Heart left ventricle (tissue), 16 donors: ENCODE data around the gene CDKN2B. TPM values are rescaled to one million over a fixed set of nuclear protein-coding genes. Genes with fewer than 3 reads are reported as not detected.

Experiments used
- ATAC-seq, 4 donors: fragments of 200-7000 bp; cut with Tn5 transposase; one replicate each; pipeline ENCODE4 v1.9.1; 2020 to 2022; ENCODE audit warnings: moderate library complexity in 4 of 4, mild to moderate bottlenecking in 3 of 4, moderate number of reproducible peaks in 1 of 4
- DNase-seq, 5 donors: peaks; one replicate each; pipeline ENCODE4 v3.0.0-alpha.2; 2020
- H3K27ac ChIP-seq, 12 donors: fragments of 200-600 bp; sonication (generic) in 4 of 12; one replicate each; pipeline versions ENCODE4 v1.5.0 to v1.8.0; 2016 to 2022; ENCODE audit warnings: mild to moderate bottlenecking in 2 of 12
- H3K27me3 ChIP-seq, 9 donors: fragments of 200-600 bp; sonication (generic) in 2 of 9; one replicate each; pipeline versions ENCODE4 v1.5.1 to v1.8.0; 2016 to 2022; ENCODE audit warnings: mild to moderate bottlenecking in 3 of 9
- H3K36me3 ChIP-seq, 9 donors: fragments of 200-600 bp; sonication (generic) in 2 of 9; one replicate each; pipeline versions ENCODE4 v1.5.0 to v1.8.0; 2018 to 2022; ENCODE audit warnings: mild to moderate bottlenecking in 2 of 9
- H3K4me1 ChIP-seq, 12 donors: fragments of 200-600 bp; sonication (generic) in 4 of 12; one replicate each; pipeline versions ENCODE4 v1.5.0 to v1.8.0; 2016 to 2022; ENCODE audit warnings: mild to moderate bottlenecking in 3 of 12
- H3K4me3 ChIP-seq, 12 donors: fragments of 200-600 bp; sonication (generic) in 4 of 12; one replicate each; pipeline versions ENCODE4 v1.5.0 to v1.8.0; 2017 to 2022; ENCODE audit warnings: mild to moderate bottlenecking in 9 of 12, moderate library complexity in 4 of 12
- H3K9me3 ChIP-seq, 12 donors: fragments of 200-600 bp; sonication (generic) in 4 of 12; one replicate each; pipeline versions ENCODE4 v1.5.0 to v1.8.0; 2016 to 2022; ENCODE audit warnings: mild to moderate bottlenecking in 1 of 12
- POLR2A ChIP-seq, 2 donors: fragments of 450-650 bp; IDR thresholded peaks; one replicate each; pipeline ENCODE4 v1.6.1; 2017; ENCODE audit warnings: antibody characterized with exemption in 2 of 2, mild to moderate bottlenecking in 2 of 2, moderate library complexity in 2 of 2
- WGBS, 4 donors: extraction: QIAGEN DNeasy Blood & Tissue Kit in 2 of 4; methylation state at CpG; one replicate each; pipeline versions ENCODE4 v1.1.5 to v1.1.7; 2013 to 2018; 5-methylcytosine and 5-hydroxymethylcytosine counted together
- intact Hi-C, 10 donors: fragments of 100-400 bp; cut with DNase I; formaldehyde crosslinking; loops; one replicate each; pipeline versions ENCODE4 v1.11.1 to v1.14.2; 2022
- polyA plus RNA-seq, 2 donors: library from polyadenylated mRNA; stranded (reverse); fragments of 200-250 nt; gene quantifications; one replicate each; pipeline ENCODE4 v1.2.3, GENCODE V29; 2013
- total RNA-seq, 9 donors: library from RNA; depleted of rRNA in 2 of 9; stranded (reverse); fragments of >200 nt in 2 of 9; fragmentation: NEBNext Ultra II Directional in 3 of 9; extraction: Animal tissue kit (Norgen Biotek cat#: 25700) in 3 of 9; gene quantifications; one replicate each; pipeline versions ENCODE4 v1.1.0 to v1.2.4, GENCODE V29; 2016 to 2023
- TF ChIP-seq, protein P1 (sequence below), 12 donors: fragments of 200-600 bp; sonication (generic) in 4 of 12; IDR thresholded peaks; one replicate each; pipeline versions ENCODE4 v1.5.0 to v1.8.0; 2018 to 2022; ENCODE audit warnings: antibody characterized with exemption in 12 of 12, mild to moderate bottlenecking in 5 of 12
- donor health status: ischemic (EF 13 %, LVEDD 7.1; RV severe dilation, severe dysfunction).
- donor health status: healthy with polysubstance abuse.
- donor health status: DM: no; HTN: yes; CAD: no.
- donor health status: DM: no; HTN: no; CAD: no.
- donor health status: ischemic (EF 25% LVEDD 6.9; RV normal size, moderate dysfunction).
- donor health status: ischemic (EF 25% LVEDD 5.7; RV mildly dilated, moderate dysfunction).
- donor health status: healthy.
- donor health status: DM: yes; HTN: yes; CAD: no.
- donor health status: ischemic (EF 35%, LVEDD 5.7; RV mildly dilated, moderate dysfunction).
- donor health status: nonischemic (EF 11% LVEDD 7.7; RV severe dilation, severe dysfunction).
- donor health status: DM: yes; HTN: yes; CAD: no.
- donor health status: PGD.
- donor health status: ischemic (EF 29% LVEDD 5.4; RV normal size, mild dysfunction).
- donor health status: nonischemic (EF 23%, LVEDD 6.1; RV moderate dilation, normal function).

The CDKN2B gene
- total and polyA plus RNA-seq, 11 donors = 0.88 to 4.8 (median 1.6) TPM

GRCh38 chr9:21982391-21982790 lies 26.7 kb downstream of the CDKN2B start:
- H3K4me3 ChIP-seq = no peak overlapping the region

GRCh38 chr9:21976334-21976875 lies 32.7 kb downstream of the CDKN2B start:
- Histone ChIP-seq H3K36me3 (no peaks in the 10 kb centered on the region), H3K27ac (no peak overlapping the region), H3K4me1 (peaks cover 0 to 18% (median 12%) of the 10 kb centered on the region in 12 donors), H3K4me3 (no peak overlapping the region), H3K27me3 (peaks cover 46 to 98% (median 95%) of the 10 kb centered on the region in 9 donors), H3K9me3 (no peaks in the 10 kb centered on the region)
- TF ChIP-seq, protein P1, sequence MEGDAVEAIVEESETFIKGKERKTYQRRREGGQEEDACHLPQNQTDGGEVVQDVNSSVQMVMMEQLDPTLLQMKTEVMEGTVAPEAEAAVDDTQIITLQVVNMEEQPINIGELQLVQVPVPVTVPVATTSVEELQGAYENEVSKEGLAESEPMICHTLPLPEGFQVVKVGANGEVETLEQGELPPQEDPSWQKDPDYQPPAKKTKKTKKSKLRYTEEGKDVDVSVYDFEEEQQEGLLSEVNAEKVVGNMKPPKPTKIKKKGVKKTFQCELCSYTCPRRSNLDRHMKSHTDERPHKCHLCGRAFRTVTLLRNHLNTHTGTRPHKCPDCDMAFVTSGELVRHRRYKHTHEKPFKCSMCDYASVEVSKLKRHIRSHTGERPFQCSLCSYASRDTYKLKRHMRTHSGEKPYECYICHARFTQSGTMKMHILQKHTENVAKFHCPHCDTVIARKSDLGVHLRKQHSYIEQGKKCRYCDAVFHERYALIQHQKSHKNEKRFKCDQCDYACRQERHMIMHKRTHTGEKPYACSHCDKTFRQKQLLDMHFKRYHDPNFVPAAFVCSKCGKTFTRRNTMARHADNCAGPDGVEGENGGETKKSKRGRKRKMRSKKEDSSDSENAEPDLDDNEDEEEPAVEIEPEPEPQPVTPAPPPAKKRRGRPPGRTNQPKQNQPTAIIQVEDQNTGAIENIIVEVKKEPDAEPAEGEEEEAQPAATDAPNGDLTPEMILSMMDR (IDR thresholded peaks at IDR 0.05) = no peak
- TF ChIP-seq POLR2A (IDR thresholded peaks at IDR 0.05) = no peak
- intact Hi-C loops = no loop called here
- 20 to 30% (median 22%) methylated on average over 19 of the region's 19 CpGs for WGBS, 4 donors
- ATAC-seq (no peak), DNase-seq (no peak)

More at GRCh38 chr9:21982391-21982790, 26.7 kb downstream of the CDKN2B start:
- Histone ChIP-seq H3K27ac (no peak overlapping the region), H3K9me3 (no peaks in the 10 kb centered on the region), H3K4me1 (no peaks in the 10 kb centered on the region), H3K27me3 (peaks cover 0 to 95% (median 67%) of the 10 kb centered on the region in 9 donors), H3K36me3 (no peaks in the 10 kb centered on the region)
- no peak for ATAC-seq
- intact Hi-C loops = no loop called here
- 47 to 64% (median 54%) methylated on average over 1 of the region's 1 CpG for WGBS, 4 donors
- TF ChIP-seq POLR2A (IDR thresholded peaks at IDR 0.05) = no peak
- TF ChIP-seq, protein P1 (IDR thresholded peaks at IDR 0.05) = no peak
- DNase-seq = no peak

DNA sequence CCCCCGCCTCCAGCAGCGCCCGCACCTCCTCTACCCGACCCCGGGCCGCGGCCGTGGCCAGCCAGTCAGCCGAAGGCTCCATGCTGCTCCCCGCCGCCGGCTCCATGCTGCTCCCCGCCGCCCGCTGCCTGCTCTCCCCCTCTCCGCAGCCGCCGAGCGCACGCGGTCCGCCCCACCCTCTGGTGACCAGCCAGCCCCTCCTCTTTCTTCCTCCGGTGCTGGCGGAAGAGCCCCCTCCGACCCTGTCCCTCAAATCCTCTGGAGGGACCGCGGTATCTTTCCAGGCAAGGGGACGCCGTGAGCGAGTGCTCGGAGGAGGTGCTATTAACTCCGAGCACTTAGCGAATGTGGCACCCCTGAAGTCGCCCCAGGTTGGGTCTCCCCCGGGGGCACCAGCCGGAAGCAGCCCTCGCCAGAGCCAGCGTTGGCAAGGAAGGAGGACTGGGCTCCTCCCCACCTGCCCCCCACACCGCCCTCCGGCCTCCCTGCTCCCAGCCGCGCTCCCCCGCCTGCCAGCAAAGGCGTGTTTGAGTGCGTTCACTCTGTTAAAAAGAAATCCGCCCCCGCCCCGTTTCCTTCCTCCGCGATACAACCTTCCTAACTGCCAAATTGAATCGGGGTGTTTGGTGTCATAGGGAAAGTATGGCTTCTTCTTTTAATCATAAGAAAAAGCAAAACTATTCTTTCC lies 34.2 kb downstream of the CDKN2B start:
- Histone ChIP-seq H3K27ac (no peak overlapping the region), H3K36me3 (no peaks in the 10 kb centered on the region), H3K9me3 (no peaks in the 10 kb centered on the region), H3K27me3 (peaks cover 61 to 100% (median 100%) of the 10 kb centered on the region in 9 donors), H3K4me3 (peak overlapping the region; percentile 21 to 53 (median 44)), H3K4me1 (peaks cover 0 to 26% (median 13%) of the 10 kb centered on the region in 12 donors)
- 1% methylated on average over 27 to 51 of the region's 51 CpGs for WGBS, 4 donors
- DNase-seq (peak in 1 of 5 donors; percentile 26), ATAC-seq (peak in 3 of 4 donors; percentile 61 to 68 (median 61))
- TF ChIP-seq POLR2A (IDR thresholded peaks at IDR 0.05) = no peak
- TF ChIP-seq, protein P1 (IDR thresholded peaks at IDR 0.05) = no peak
- intact Hi-C loops = no loop called here

GRCh38 chr9:21974343-21974721 lies 34.8 kb downstream of the CDKN2B start:
- TF ChIP-seq POLR2A (IDR thresholded peaks at IDR 0.05) = no peak
- TF ChIP-seq, protein P1 (IDR thresholded peaks at IDR 0.05) = no peak
- no peak for ATAC-seq
- Histone ChIP-seq H3K27me3 (peaks cover 61 to 100% (median 100%) of the 10 kb centered on the region in 9 donors), H3K9me3 (no peaks in the 10 kb centered on the region), H3K4me1 (peaks cover 0 to 26% (median 13%) of the 10 kb centered on the region in 12 donors), H3K27ac (no peak overlapping the region), H3K36me3 (no peaks in the 10 kb centered on the region), H3K4me3 (peak overlapping the region; percentile 21 to 53 (median 44))
- DNase-seq = no peak
- WGBS, 4 donors = 2 to 3% (median 2%) methylated on average over 19 to 21 of the region's 21 CpGs
- intact Hi-C loops = no loop called here
